Measurements from ENCODE around the gene GPR146.

DNA sequence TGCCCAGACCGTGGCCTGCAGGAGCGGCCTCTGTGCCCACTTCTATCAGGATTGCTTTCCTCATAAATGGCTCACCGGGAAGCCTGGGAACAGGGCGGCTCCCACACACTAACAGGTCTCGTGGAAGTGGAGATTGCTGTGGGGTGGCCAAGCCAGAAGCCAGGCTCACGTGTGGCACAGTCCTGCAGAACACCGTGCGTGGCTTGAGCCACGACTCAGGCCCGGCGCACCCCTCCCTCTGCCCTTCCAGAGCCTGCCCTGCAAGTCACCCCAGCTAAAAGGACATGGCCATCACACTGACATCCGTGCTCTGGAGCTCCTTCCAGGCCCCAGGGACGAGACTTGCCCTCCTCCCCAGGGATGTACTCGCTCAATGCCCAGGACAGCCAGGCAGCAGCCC, 50.5 kb downstream of the GPR146 start:
- TF ChIP-seq, protein P1, sequence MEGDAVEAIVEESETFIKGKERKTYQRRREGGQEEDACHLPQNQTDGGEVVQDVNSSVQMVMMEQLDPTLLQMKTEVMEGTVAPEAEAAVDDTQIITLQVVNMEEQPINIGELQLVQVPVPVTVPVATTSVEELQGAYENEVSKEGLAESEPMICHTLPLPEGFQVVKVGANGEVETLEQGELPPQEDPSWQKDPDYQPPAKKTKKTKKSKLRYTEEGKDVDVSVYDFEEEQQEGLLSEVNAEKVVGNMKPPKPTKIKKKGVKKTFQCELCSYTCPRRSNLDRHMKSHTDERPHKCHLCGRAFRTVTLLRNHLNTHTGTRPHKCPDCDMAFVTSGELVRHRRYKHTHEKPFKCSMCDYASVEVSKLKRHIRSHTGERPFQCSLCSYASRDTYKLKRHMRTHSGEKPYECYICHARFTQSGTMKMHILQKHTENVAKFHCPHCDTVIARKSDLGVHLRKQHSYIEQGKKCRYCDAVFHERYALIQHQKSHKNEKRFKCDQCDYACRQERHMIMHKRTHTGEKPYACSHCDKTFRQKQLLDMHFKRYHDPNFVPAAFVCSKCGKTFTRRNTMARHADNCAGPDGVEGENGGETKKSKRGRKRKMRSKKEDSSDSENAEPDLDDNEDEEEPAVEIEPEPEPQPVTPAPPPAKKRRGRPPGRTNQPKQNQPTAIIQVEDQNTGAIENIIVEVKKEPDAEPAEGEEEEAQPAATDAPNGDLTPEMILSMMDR (IDR thresholded peaks at IDR 0.05) = no peak
- TF ChIP-seq POLR2A (IDR thresholded peaks at IDR 0.05) = no peak
